HAP-1 (cell line): ENCODE measurements around the gene NTM.

Experiments
- DNase-seq, 2 experiments: peaks; one replicate each; pipeline ENCODE4 v3.0.0-alpha.2; 2016 to 2020; ENCODE audit warnings: low spot score in 2 of 2
- H3K27me3 ChIP-seq: fragments of 250-450 bp; sonication (Bioruptor Pico); 2 replicates; pipeline ENCODE4 v1.5.1; 2020; ENCODE audit warnings: low read depth, mild to moderate bottlenecking, moderate library complexity
- H3K36me3 ChIP-seq: fragments of 250-450 bp; sonication (Bioruptor Pico); replicated peaks from 2 replicates; pipeline ENCODE4 v1.5.1; 2020; ENCODE audit warnings: mild to moderate bottlenecking
- H3K4me1 ChIP-seq: fragments of 250-450 bp; sonication (Bioruptor Pico); 2 replicates; pipeline ENCODE4 v1.5.1; 2020; ENCODE audit warnings: mild to moderate bottlenecking
- H3K4me3 ChIP-seq: fragments of 250-450 bp; sonication (Bioruptor Pico); 2 replicates; pipeline ENCODE4 v1.5.1; 2020; ENCODE audit warnings: mild to moderate bottlenecking, moderate library complexity
- H3K9me3 ChIP-seq: fragments of 250-450 bp; sonication (Bioruptor Pico); 2 replicates; pipeline ENCODE4 v1.5.1; 2020; ENCODE audit warnings: mild to moderate bottlenecking, moderate library complexity
- in situ Hi-C: fragments of 300-500 bp; cut with MboI; formaldehyde crosslinking; loops from 3 replicates; pipeline ENCODE4 v1.14.3; 2020; ENCODE audit warnings: low sequenced_read_pairs, inconsistent platforms, mixed read lengths

Gene NTM

DNA sequence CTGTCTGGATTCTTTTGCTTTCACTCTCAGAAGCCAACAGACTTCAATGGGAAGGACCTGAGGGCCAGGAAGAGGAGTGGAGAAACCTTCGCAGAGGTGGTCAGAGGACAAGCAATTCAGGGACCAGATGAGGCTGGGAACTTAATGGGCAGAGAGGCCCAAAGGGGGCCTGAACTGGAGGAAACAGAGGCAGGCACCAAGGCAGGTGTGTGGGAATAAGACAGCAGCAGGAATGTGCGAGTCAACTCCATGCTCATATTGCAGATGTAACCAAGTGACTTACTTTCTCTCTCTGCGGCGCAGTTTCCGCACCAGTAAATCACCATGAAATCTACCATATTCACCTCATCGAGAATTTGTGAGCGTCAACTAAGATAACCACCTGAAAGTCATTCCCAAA is 669.1 kb downstream of the NTM start:
- Histone ChIP-seq H3K4me1 (no peaks in the 10 kb centered on the region), H3K4me3 (no peak overlapping the region), H3K27me3 (no peaks in the 10 kb centered on the region), H3K9me3 (no peaks in the 10 kb centered on the region; the same call in 1 of the 2 replicates), H3K36me3 (no peaks in the 10 kb centered on the region)
- DNase-seq, result no peak
- in situ Hi-C loops, result no loop called here

DNA sequence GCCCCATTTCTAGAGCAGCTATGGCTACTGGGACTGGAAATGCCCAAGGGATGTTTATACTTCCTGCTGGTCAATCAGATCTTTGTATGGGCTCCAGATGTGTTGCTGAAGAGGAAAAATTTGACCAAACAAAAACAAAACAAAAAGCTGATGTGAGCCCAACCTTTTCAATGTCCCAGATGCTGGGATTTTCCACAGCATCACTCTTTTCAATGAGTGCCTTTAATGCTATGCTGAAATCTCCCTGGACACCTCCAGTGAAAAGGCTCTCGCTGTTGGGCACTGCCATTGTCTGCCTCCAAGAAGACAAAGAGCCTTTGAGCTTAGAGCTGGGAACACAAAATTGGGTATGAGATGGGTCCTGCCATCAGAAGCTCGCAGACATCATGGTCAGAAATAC is 671.9 kb downstream of the NTM start:
- H3K36me3 ChIP-seq, result no peaks in the 10 kb centered on the region
- no peaks in the 10 kb centered on the region for H3K4me1 ChIP-seq
- no peak overlapping the region for H3K4me3 ChIP-seq
- H3K27me3 ChIP-seq, result no peaks in the 10 kb centered on the region
- H3K9me3 ChIP-seq, result no peaks in the 10 kb centered on the region; the same call in 1 of the 2 replicates
- in situ Hi-C loops, result no loop called here
- no peak for DNase-seq

GRCh38 chr11:132043714-132044113 is 673.3 kb downstream of the NTM start:
- DNase-seq, result no peak
- in situ Hi-C loops, result no loop called here
- Histone ChIP-seq H3K4me3 (no peak overlapping the region), H3K4me1 (no peaks in the 10 kb centered on the region), H3K36me3 (no peaks in the 10 kb centered on the region), H3K27me3 (no peaks in the 10 kb centered on the region), H3K9me3 (no peaks in the 10 kb centered on the region; the same call in 1 of the 2 replicates)

GRCh38 chr11:132045107-132045506 is 674.7 kb downstream of the NTM start:
- DNase-seq, result no peak
- in situ Hi-C loops, result no loop called here
- no peaks in the 10 kb centered on the region for H3K36me3 ChIP-seq
- no peaks in the 10 kb centered on the region; the same call in 1 of the 2 replicates for H3K9me3 ChIP-seq
- H3K27me3 ChIP-seq, result no peaks in the 10 kb centered on the region
- H3K4me1 ChIP-seq, result no peaks in the 10 kb centered on the region
- no peak overlapping the region for H3K4me3 ChIP-seq

DNA sequence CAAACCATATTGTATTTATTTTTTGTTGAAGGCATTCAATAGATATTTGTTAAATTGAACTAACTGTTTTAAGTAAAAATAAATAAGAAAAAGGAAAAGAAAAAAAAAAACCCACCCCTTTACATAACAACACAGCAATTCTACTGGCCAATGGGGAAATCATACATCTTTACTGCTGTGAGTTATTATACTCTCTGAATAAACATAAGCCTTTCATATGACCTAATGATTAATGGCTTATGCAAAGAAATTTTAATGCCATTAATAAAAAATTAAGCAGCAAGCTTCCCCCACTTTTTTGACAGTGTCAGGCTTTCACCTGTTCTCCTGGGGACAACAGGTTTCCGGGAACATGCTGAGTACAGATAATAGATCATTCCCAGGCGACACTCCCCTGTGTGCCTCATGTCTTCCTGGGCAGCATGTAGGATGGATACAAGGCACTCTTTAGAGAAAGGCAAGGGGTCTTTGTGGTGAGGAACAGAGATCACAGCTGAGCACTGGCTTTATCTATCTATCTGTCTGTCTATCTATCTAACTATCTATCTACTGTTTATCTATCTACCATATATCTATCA is 676.0 kb downstream of the NTM start:
- no peaks in the 10 kb centered on the region for H3K4me1 ChIP-seq
- in situ Hi-C loops, result no loop called here
- no peaks in the 10 kb centered on the region for H3K36me3 ChIP-seq
- H3K27me3 ChIP-seq, result no peaks in the 10 kb centered on the region
- H3K4me3 ChIP-seq, result no peak overlapping the region
- no peak for DNase-seq
- H3K9me3 ChIP-seq, result no peaks in the 10 kb centered on the region; the same call in 1 of the 2 replicates

- Histone ChIP-seq H3K27me3 (no peaks in the 10 kb centered on the region), H3K4me1 (no peaks in the 10 kb centered on the region), H3K36me3 (no peaks in the 10 kb centered on the region), H3K4me3 (no peak overlapping the region), H3K9me3 (no peaks in the 10 kb centered on the region; the same call in 1 of the 2 replicates)
- in situ Hi-C loops, result no loop called here
- no peak for DNase-seq
Observed at GRCh38 chr11:132047167-132047566, 676.8 kb downstream of the NTM start.

DNA sequence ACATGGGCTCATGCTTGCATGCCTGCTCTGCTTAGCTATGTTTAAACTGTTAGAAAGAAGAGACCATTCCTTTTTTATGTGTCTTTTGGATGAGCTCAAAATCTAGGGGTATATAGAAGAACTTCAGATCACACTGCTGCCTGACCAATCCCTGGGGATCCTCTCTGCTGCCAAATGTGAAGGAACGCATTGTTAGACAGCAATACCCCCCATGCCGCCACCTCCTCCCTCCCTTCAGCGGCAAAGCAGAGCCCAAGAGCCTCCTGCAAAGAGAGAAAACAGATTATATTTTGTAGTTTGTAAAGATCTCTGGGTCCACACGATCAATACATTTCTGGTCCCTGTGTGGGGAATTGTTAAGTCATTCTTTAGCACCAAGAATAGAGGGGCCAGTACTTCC is 677.6 kb downstream of the NTM start:
- no peaks in the 10 kb centered on the region for H3K36me3 ChIP-seq
- H3K4me3 ChIP-seq, result no peak overlapping the region
- H3K4me1 ChIP-seq, result no peaks in the 10 kb centered on the region
- H3K9me3 ChIP-seq, result no peaks in the 10 kb centered on the region
- in situ Hi-C loops, result no loop called here
- DNase-seq, result no peak
- H3K27me3 ChIP-seq, result no peaks in the 10 kb centered on the region

- Histone ChIP-seq H3K9me3 (no peaks in the 10 kb centered on the region), H3K36me3 (no peaks in the 10 kb centered on the region), H3K4me3 (no peak overlapping the region), H3K4me1 (no peaks in the 10 kb centered on the region), H3K27me3 (no peaks in the 10 kb centered on the region)
- no peak for DNase-seq
- in situ Hi-C loops, result no loop called here
Observed at GRCh38 chr11:132049205-132049604, 678.8 kb downstream of the NTM start.

GRCh38 chr11:132050049-132050448 is 679.6 kb downstream of the NTM start:
- H3K27me3 ChIP-seq, result no peaks in the 10 kb centered on the region
- no peak for DNase-seq
- in situ Hi-C loops, result no loop called here
- H3K4me3 ChIP-seq, result no peak overlapping the region
- H3K4me1 ChIP-seq, result no peaks in the 10 kb centered on the region
- no peaks in the 10 kb centered on the region for H3K9me3 ChIP-seq
- no peaks in the 10 kb centered on the region for H3K36me3 ChIP-seq

- H3K4me3 ChIP-seq, result no peak overlapping the region
- in situ Hi-C loops, result no loop called here
- H3K4me1 ChIP-seq, result no peaks in the 10 kb centered on the region
- H3K36me3 ChIP-seq, result no peaks in the 10 kb centered on the region
- DNase-seq, result no peak
- no peaks in the 10 kb centered on the region for H3K27me3 ChIP-seq
- H3K9me3 ChIP-seq, result no peaks in the 10 kb centered on the region
Observed at GRCh38 chr11:132050577-132051165, 680.3 kb downstream of the NTM start.

DNA sequence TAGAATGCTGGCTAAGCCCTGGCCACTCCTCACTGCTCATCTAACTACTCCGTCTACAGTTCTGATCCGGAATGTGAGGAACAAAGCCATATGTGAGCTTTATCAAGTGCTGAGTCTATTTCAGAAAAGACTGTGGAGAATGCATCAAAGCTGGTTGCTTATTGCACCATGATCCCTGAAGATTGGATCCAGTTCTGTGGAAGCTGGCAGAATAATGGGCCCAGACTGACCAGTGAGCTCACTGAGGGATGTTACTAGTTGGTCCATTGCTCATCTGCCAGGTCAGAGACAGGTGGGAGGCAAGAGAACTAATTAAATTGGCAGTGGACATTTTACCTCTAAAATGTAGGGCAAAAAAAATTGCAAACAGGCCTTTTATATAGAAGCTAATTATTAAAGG is 681.3 kb downstream of the NTM start:
- Histone ChIP-seq H3K27me3 (no peaks in the 10 kb centered on the region), H3K9me3 (no peaks in the 10 kb centered on the region), H3K4me3 (no peak overlapping the region), H3K4me1 (no peaks in the 10 kb centered on the region), H3K36me3 (no peaks in the 10 kb centered on the region)
- no peak for DNase-seq
- in situ Hi-C loops, result no loop called here

DNA sequence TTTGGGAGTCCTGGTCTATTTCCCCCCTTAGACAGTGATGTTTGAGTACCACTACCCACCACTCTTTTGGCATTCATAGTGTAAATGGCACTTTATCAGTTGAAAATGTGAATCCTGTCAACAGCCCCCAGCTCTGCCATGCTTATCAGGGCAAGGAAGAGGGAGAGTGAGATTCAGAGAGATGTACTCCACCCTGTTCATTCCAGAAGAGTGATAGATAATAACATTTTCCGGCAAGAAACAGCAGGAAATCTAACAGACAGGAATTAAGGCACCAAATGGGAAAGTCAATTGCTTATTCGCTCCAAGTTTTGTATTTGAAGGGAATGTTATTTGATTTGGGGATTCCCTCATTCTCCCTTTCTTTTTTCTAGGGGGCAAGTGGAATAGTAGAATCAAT is 681.9 kb downstream of the NTM start:
- Histone ChIP-seq H3K36me3 (no peaks in the 10 kb centered on the region), H3K4me3 (no peak overlapping the region), H3K4me1 (no peaks in the 10 kb centered on the region), H3K9me3 (no peaks in the 10 kb centered on the region), H3K27me3 (no peaks in the 10 kb centered on the region)
- DNase-seq, result no peak
- in situ Hi-C loops, result no loop called here

GRCh38 chr11:132052904-132053303 is 682.5 kb downstream of the NTM start:
- no peak for DNase-seq

DNA sequence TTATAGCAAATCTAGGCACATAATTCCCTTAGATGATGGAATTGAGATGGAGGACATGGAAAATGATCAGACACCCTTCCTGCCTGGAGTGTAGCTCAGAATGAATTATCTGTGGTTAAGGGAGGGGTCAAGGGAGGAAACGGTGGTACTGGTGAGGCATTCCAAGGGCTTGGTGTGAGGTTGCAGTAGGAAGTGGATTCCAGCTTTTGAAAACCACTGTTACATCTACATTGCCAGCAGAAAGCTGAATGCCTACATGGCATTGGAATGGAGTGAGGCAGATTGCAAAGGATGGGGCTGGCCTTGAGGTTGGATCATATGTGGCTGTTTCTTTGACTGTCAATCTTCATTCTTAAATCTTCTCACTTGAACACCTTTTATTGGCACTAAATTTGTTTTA is 684.4 kb downstream of the NTM start:
- H3K4me3 ChIP-seq, result no peak overlapping the region
- H3K9me3 ChIP-seq, result no peaks in the 10 kb centered on the region
- H3K27me3 ChIP-seq, result no peaks in the 10 kb centered on the region
- in situ Hi-C loops, result no loop called here
- no peaks in the 10 kb centered on the region for H3K36me3 ChIP-seq
- no peaks in the 10 kb centered on the region for H3K4me1 ChIP-seq
- no peak for DNase-seq

More at GRCh38 chr11:132052904-132053303, 682.5 kb downstream of the NTM start:
- H3K36me3 ChIP-seq, result no peaks in the 10 kb centered on the region
- no peaks in the 10 kb centered on the region for H3K27me3 ChIP-seq
- no peaks in the 10 kb centered on the region for H3K4me1 ChIP-seq
- H3K9me3 ChIP-seq, result no peaks in the 10 kb centered on the region
- H3K4me3 ChIP-seq, result no peak overlapping the region
- in situ Hi-C loops, result no loop called here

GRCh38 chr11:132055296-132055695 is 684.9 kb downstream of the NTM start:
- in situ Hi-C loops, result no loop called here
- H3K4me3 ChIP-seq, result no peak overlapping the region
- no peaks in the 10 kb centered on the region for H3K36me3 ChIP-seq
- no peaks in the 10 kb centered on the region for H3K27me3 ChIP-seq
- DNase-seq, result no peak
- H3K4me1 ChIP-seq, result no peaks in the 10 kb centered on the region
- H3K9me3 ChIP-seq, result no peaks in the 10 kb centered on the region
